GM19438 (cell line): ENCODE results near the gene HERC2.

ENCODE experiments used
- ATAC-seq: cut with Tn5 transposase; IDR thresholded peaks from one replicate; pipeline ENCODE4 v1.9.1; 2021; ENCODE audit warnings: low read depth; ENCODE audit not compliant: unreplicated experiment

HERC2 gene

GRCh38 chr15:28079313-28079969, 242.5 kb downstream of the HERC2 start:
- ATAC-seq: no peak

- ATAC-seq: no peak
Measured at GRCh38 chr15:28078191-28078719, 243.7 kb downstream of the HERC2 start.

GRCh38 chr15:28075573-28075972, 246.4 kb downstream of the HERC2 start:
- ATAC-seq: no peak

- ATAC-seq: no peak
Measured at GRCh38 chr15:28068930-28069329, 253.0 kb downstream of the HERC2 start.

GRCh38 chr15:28066231-28066630, 255.7 kb downstream of the HERC2 start:
- ATAC-seq: no peak
